GM12872 (cell line): ENCODE measurements around the gene FGB.

Experiments used
- TF ChIP-seq, protein P1 (sequence below): IDR thresholded peaks from 3 replicates; pipeline ENCODE4 v1.5.1; 2011; ENCODE audit warnings: low read depth, mild to moderate bottlenecking, low read length, moderate library complexity; ENCODE audit not compliant: insufficient read depth

FGB gene

DNA sequence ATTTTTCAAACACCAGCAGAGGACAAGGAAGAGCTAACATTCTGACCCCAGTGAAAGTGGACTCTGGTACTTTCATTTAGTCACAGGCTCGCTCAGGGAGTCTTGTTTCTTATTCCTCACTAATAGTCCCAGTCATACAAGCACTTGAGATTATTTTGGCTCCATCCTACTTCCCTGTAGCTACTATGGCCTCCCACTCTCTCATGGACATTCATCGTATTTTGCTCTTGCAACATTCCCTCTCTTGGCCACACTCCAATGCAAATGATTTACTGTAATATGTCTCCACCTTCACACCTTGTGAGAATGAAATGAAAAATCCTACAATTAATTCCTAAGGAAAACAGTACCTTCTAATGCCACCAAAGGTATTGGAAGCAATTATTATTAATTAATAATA is 33.9 kb upstream of the FGB start:
- TF ChIP-seq, protein P1, sequence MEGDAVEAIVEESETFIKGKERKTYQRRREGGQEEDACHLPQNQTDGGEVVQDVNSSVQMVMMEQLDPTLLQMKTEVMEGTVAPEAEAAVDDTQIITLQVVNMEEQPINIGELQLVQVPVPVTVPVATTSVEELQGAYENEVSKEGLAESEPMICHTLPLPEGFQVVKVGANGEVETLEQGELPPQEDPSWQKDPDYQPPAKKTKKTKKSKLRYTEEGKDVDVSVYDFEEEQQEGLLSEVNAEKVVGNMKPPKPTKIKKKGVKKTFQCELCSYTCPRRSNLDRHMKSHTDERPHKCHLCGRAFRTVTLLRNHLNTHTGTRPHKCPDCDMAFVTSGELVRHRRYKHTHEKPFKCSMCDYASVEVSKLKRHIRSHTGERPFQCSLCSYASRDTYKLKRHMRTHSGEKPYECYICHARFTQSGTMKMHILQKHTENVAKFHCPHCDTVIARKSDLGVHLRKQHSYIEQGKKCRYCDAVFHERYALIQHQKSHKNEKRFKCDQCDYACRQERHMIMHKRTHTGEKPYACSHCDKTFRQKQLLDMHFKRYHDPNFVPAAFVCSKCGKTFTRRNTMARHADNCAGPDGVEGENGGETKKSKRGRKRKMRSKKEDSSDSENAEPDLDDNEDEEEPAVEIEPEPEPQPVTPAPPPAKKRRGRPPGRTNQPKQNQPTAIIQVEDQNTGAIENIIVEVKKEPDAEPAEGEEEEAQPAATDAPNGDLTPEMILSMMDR = no peak

DNA sequence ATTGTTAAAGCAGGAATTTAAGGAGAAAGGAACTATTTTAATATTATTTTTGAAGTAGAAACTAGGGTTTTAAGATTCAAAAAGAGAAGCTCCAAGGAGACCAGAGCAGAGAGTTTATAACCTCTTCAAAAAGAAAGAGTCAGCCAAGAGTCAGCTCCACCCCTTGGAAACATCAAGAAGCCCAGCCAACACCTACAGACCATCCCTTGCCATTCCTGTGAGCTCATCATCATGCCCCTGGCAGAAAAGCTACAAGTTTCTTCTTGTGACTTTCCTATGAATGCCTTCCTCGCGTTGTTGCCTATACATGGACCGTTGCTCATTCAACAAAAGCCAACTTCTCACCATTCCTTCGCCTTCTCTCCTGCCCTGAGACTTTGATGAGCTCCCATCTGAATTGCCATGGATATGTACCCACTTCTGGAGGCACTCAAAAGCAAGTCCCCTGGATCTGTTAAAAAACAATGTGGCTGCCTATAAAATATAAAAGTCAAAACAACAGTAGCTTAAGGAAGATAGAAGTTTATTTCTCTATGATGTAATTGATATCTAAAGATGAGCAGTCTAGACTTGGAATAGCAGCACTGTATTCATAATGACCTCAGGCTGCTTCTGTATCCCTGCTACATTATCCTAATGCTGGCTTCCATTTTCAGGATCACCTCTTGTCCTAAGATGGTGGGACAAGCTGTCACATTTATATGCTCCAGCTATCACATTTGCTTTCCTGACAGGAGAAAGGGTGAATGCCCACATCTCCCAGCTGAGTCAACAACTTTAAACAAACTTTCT is 32.9 kb upstream of the FGB start:
- TF ChIP-seq, protein P1 = no peak

DNA sequence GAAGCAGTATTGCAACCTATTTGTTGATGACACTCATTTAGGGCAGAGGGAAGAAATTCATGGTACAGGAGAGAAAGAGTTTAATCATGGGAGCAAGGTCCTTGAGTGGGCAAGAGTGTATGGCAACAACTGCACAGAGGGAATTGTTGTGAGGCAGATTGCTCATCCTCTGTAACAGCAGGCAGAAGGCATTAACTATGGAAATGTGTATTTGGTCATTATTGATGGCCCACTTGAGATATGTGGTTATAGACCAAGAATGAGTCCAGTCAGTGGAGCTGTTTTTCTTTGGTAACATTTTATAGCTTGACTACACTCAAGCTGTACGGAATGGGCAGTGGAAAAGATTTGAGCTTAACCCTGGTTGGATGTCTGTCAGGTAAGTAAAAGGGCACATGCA is 28.5 kb upstream of the FGB start:
- TF ChIP-seq, protein P1 = no peak

DNA sequence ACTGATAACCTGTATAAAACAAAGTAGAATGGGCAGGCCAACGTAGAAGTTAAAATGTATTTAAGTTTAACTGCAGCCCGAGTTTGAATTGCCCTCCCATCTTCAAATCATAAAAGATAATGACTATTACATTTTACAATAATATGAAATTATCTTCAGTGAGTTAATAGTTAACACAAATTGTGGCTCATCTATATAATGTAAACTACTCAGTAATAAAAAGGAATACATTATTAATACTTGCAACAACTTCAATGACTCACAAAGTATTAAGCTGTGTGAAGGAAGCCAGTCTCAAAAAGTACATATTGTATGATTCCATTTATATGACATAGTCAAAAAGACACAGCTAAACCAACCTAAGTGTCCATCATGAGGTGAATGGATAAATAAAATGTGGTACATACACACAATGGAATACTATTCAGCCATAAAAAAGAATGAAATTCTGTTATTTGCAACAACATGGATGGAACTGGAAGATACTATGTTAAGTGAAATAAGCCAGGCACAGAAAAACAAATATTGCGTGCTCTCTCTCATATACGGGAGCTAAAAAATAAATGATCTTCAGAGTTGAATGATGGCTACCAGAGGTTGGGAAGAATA is 20.4 kb upstream of the FGB start:
- TF ChIP-seq, protein P1 = no peak

DNA sequence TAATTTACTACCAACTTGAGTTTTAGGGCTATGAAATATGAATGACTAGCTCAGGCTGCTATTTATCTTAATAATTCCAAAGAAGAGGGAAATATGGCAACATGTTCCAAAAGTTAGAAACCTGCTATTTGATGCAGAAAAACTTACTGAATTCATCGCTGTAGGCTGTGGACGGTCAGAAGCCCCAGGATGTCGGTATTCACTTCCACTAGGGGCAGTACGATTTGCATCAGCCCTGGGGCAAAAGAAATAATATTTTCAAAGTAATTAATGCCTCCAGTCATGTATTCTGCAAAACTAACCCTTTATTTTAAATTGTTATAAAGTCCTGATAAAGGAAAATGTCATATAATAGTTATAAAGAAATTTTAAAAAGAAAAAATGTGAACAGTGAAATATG is 17.1 kb upstream of the FGB start:
- TF ChIP-seq, protein P1 = 0 out of 3 replicates have a peak, but pooled peaks have one; percentile 24

DNA sequence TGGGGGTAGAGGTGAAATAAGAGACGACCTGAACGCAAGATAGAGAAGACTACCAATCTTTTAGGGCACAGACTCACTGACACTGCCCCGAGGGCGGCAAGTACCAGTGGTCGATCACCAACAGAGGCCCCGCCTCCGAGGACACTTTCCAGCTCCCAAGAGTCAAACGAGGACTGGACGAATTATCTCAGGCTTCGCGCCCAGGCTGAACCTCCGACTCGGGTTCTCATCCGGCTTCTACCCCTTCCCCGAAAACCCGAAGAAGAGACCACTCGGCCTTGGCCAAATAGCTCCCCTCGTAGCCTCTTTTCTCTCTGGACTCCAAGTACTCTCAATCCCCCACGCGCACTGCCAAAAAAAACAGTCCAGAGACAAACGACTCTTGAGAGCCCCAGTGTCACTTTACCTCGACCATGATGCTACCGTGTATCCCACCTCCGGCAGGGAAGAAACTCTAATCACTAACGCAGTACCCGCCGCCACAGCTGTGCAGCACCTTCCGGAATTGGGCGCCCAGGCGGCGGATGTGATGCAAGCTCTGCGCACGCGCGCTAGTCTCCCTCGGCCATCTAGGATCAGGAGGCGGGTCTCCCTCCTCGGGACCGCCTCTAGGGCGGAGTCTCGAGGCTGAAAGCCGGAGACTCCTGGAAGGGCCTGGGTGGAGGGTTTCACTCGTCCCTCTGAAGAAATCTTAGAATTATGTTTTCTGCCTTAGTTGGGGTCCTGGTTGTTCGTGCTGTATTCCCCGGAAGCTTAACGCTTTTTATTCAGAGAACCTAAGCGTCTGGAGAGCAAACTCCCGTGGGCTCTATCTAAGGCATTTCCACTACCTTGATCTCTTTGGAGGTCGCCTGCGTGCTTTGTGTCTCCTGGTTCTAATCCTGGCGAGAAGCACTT is 12.7 kb upstream of the FGB start, which contains the start of gene PLRG1:
Gene PLRG1 (minus strand): TSS at position 507 of the 897 bp plus-strand sequence. CDS start 92 bp downstream, at position 415.
- TF ChIP-seq, protein P1 = no peak

DNA sequence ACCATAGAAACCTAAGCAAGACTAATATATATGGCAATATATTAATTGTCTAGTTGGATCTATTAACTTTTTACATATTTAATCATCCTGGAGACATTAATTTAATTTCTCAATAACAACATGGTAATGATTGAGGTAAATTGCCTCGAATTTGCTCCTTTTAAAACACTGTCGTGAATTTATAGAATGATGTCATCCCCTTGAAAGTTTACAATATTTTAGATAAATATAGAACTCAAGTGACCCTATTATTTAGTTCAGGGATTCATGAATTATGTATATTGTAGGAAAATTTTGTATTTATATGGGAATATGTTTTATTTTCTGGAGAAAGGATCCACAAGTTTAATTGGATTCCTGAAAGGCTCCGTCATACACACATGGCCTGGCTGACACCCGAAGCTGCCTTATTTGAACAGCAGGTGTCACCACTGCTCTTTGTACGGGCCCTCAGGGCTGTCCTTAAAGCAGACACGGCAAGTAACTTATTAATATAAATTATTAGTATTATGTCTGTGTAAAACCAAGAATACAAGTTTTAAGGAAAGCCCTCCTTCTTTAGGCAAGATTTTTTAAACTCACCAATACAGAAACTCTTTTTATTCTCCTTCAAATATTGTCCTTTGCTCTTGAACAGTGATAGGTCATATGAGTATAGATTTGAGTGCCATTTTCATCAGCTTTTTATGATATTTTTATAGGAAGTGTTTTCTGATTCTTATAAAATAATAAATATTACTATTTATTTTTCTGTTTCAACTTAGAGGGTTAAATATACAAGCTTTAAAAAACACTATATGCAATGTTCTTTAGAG is 10.7 kb upstream of the FGB start:
- TF ChIP-seq, protein P1 = peak; percentile 75
